Inflammatory macrophage (primary cell): ENCODE results near the gene CCR5AS.
"Not testable (repeated sequence)": the region's sequence is repeated elsewhere in the genome, so short reads cannot be mapped to it uniquely, and the experiment has no call there.

Experiments used
- DNase-seq, 2 donors: peaks; one replicate each; pipeline ENCODE4 v3.0.0-alpha.2; 2020 to 2022

CCR5AS gene

GRCh38 chr3:46427916-46428833 lies 21.3 kb upstream of the CCR5AS start:
- DNase-seq, result no peak

DNA sequence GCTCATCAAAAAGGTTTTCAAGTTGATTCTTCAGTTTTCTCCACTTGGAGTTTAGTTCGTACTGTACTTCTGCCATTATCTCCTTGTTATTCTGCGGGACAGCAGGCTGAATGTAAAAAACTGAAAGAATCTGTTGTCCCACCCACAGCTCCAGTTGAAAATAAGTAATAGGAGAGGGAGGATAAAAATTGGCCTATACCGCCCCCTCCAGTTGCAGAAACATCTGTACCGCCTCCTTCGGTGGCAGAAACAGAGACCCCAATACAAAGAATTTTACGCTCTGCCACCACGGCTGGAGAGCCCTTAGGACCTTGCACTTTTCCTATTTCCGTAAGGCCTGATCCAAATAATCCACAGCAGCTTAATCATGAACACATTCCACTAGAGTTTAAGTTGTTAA lies 20.5 kb upstream of the CCR5AS start:
- not testable (repeated sequence) for DNase-seq

DNA sequence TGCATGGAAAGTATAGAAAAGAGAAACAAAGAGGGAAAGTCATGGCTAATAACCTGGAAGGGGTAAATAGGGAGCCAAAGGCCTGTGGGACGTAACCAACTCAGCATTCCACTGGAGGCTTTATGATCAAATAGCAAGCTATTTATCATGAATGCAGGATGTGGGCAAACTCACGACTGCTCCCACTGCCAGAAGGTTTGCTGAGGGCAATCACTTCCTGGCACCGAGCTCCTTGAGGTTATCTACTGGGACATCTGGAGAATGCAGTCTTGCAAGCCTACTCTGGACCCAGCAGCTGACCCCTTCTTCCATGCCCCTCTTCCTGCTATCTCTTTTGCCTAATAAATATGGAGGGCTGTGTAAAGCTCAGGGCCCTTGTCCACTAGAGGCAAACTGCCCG lies 19.6 kb upstream of the CCR5AS start:
- not testable (repeated sequence) for DNase-seq

DNA sequence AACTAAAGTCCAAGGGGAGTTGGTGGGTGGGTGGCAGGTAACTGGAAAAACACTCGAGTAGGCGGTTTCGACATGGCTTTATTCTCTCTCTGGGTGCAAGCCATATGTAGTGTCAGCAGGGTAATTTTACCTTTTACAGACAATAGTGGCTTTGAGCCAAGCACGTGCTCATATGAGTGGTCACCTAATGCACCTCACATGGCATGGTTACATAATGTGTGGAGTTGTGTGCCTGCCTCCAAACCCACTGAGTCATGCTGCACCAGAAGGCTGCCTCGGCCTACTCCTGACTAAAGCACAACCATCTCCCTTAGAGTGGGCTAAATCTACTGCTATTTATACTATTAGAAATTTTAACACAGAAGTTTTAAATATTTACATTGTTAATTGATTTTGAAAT lies 16.7 kb upstream of the CCR5AS start:
- peak; percentile 49 to 65 for DNase-seq

- DNase-seq, result no peak
Observed at GRCh38 chr3:46422617-46423016, 15.8 kb upstream of the CCR5AS start.

- DNase-seq, result no peak
Observed at GRCh38 chr3:46420931-46421330, 14.1 kb upstream of the CCR5AS start.

DNA sequence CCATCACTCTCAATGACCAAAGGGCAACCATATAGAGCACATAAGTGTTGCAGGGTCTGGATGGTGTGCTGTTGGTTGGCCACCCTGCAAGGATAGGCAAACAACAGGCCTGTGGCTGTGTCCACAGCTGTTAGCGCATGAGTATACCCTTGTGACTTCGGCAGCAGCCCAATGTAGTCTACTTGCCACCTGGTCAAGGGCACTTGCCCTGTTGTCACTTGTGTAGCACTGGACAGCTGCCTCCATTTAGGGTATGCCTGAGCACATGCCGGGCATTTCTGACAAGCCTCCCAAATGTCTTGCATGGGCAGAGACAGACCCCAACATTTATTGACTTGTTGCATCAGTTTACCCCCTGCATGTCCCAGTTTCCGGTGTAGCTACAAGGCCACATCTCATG lies 12.9 kb upstream of the CCR5AS start:
- no peak for DNase-seq

GRCh38 chr3:46417841-46418611 lies 11.2 kb upstream of the CCR5AS start:
- DNase-seq, result no peak

GRCh38 chr3:46416811-46417510 lies 10.1 kb upstream of the CCR5AS start:
- DNase-seq, result no peak

GRCh38 chr3:46416125-46416810 lies 9.4 kb upstream of the CCR5AS start:
- peak in 1 of 2 donors; percentile 17 for DNase-seq

- peak; percentile 56 to 61 for DNase-seq
Observed at GRCh38 chr3:46414739-46415138, 7.9 kb upstream of the CCR5AS start.

- peak in 1 of 2 donors; percentile 50 for DNase-seq
Observed at GRCh38 chr3:46413951-46414350, 7.1 kb upstream of the CCR5AS start.

DNA sequence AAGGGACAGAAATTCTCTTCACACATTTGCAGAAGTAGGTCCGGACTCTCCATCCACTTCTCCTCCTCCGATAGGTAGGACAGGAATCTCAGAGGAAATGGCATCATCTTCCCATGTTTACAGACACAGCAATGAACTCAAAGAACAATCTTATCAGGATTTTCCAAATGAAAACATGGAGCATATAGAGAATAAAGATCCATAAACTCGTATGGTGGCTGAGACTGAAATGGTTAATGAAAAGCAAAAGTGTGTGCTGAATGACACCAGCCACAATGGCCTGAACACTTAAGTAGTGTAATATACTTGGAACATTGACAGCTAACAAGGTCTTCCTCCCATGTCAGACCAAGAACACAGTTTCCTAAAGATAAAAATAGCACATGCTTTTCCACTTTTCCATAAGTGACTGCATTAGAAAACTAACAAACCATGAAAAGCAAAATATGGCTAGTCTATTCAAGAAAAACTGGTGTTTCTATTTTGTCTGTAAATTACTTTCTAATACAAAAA lies 6.0 kb upstream of the CCR5AS start:
- DNase-seq, result no peak

GRCh38 chr3:46411271-46411670 lies 4.4 kb upstream of the CCR5AS start:
- DNase-seq, result no peak

- DNase-seq, result no peak
Observed at GRCh38 chr3:46410669-46411068, 3.8 kb upstream of the CCR5AS start.

- no peak for DNase-seq
Observed at GRCh38 chr3:46409739-46410489, 3.0 kb upstream of the CCR5AS start.

DNA sequence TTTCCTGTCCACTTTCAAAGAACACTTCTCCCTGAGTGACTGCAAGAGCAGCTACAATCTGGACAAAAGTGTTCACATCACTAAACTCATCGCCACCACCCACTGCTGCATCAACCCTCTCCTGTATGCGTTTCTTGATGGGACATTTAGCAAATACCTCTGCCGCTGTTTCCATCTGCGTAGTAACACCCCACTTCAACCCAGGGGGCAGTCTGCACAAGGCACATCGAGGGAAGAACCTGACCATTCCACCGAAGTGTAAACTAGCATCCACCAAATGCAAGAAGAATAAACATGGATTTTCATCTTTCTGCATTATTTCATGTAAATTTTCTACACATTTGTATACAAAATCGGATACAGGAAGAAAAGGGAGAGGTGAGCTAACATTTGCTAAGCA lies 2.0 kb upstream of the CCR5AS start:
- DNase-seq, result no peak

GRCh38 chr3:46407970-46408369 lies 1.1 kb upstream of the CCR5AS start:
- DNase-seq, result peak; percentile 36 to 63

DNA sequence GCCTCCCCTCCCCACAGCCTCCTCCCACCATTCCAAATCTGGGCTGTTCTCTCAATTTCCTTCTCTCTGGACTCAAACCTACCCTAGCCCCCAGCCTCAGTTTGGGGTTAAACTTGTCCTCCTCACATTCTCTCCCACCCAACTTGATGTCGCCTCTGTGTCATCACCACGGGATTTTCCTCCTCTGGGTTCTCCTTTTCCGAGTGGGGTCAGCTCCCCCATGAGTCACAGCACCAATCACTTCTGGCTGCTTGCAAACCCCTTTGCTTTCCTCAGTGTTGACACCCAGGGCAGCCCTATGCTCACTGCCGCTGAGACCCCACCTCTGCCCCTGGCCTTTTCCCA lies 451 bp downstream of the CCR5AS start:
- DNase-seq, result peak; percentile 92 to 97

DNA sequence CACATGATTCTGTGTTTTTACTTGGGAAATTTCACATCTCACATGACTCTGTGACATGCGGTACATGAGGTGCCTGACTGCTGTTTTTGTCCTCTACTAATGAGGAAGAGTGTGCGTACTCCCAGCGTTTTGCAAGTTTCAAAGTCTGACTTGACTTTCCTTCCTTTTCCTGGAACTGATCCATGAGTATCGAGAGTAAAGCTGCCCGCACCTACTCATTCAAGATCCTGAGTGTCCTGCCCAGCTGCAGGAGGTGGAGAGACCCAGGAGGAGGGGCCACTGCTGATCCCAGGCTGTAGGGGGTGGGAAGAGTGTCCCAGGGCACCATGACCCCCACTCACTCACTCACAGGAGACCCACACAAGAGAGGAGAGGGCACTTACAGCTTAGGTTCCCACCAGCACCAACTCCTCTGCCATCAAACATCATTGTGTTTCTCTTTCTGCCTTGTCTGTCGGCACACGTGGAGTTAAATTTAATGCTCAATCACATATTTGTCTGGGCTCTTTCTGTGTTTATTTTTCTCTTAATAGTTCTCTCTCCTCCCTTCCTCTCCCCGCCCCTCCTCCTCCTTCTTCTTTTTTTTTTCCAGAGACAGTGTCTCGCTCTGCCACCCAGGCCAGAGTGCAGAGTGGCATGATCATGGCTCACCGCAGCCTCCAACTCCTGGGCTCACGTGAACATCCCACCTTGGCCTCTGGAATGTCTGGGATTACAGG lies 1.4 kb downstream of the CCR5AS start:
- peak; percentile 92 to 94 for DNase-seq

DNA sequence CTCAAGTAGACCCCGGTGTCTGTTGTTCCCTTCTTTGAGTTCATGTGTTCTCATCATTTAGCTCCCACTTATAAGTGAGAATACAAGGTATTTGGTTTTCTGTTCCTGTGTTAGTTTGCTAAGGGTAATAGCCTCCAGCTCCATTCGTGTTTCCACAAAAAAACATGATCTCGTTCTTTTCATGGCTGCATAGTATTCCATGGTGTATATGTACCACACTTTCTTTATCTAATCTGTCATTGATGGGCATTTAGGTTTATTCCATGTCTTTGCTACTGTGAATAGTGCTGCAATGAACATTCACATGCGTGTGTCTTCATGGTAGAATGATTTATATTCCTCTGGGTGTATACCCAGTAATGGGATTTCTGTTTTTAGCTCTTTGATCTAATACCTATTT lies 4.0 kb downstream of the CCR5AS start:
- DNase-seq, result not testable (repeated sequence)
